VCaP (cell line): ENCODE results near the gene KCNQ1OT1.

Experiments used
- H3K27ac ChIP-seq: fragments of 450-650 bp; 2 replicates; pipeline ENCODE4 v1.5.1; 2017
- TF ChIP-seq, protein P1 (sequence below): fragments of 450-650 bp; conservative IDR thresholded peaks from 2 replicates; pipeline ENCODE4 v1.5.1; 2017; ENCODE audit warnings: mild to moderate bottlenecking, moderate library complexity

The KCNQ1OT1 gene

DNA sequence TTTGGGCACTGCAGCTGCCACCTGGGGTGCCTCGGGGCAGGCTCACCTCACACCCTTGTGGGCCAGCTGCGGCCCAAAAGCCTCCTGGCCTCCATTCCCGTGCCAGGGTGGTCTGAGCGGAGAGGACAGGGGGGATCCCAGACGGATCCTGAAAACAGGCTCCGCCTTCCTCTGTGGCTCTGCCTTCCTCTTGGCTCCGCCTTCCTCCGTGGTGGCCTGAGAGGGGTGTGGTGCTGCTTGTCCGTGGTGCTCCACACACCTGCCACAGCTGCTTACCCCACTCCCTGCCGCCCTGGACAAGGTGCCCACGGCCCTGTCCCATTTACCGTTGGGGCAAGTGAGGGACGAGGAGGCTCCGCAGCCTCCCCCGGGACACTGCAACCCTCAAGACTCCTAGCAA, 23.2 kb upstream of the KCNQ1OT1 start:
- TF ChIP-seq, protein P1, sequence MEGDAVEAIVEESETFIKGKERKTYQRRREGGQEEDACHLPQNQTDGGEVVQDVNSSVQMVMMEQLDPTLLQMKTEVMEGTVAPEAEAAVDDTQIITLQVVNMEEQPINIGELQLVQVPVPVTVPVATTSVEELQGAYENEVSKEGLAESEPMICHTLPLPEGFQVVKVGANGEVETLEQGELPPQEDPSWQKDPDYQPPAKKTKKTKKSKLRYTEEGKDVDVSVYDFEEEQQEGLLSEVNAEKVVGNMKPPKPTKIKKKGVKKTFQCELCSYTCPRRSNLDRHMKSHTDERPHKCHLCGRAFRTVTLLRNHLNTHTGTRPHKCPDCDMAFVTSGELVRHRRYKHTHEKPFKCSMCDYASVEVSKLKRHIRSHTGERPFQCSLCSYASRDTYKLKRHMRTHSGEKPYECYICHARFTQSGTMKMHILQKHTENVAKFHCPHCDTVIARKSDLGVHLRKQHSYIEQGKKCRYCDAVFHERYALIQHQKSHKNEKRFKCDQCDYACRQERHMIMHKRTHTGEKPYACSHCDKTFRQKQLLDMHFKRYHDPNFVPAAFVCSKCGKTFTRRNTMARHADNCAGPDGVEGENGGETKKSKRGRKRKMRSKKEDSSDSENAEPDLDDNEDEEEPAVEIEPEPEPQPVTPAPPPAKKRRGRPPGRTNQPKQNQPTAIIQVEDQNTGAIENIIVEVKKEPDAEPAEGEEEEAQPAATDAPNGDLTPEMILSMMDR, result no peak
- no peak overlapping the region for H3K27ac ChIP-seq

DNA sequence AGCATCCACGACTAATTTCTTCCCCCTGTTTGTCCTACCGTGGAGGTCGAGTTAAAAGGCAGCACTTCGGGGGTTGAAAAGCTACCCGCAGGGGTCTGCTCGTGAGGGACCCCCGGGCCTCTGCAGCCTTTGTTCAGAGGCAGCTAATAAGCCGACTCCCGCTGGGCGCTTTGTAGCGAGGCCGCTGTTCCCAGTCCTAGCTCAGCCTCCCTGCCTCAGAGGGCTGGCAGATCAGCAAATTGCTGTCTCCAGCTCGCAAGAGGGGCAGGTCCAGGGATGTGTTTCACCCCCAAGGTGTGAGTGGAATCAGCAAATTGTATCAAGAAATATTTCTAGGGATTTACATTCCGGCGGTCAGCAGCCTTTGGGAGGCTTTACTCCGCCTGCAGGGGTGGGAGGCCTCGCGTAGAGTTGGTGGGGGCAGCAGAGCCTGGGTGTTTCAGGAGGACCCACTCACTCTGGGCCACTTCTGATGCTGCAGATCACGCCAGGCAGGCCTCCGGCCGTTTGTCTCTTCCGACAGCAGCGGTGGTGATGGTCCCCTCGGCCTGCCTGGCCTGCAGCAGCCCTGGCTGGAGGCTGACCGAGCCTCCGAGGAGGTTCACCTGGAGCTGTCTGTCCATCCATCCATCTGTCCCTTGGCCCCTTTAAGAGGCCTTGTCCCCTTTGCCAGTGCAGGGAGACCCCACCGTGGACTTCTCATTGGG, 21.6 kb upstream of the KCNQ1OT1 start:
- TF ChIP-seq, protein P1, result no peak
- H3K27ac ChIP-seq, result no peak overlapping the region

DNA sequence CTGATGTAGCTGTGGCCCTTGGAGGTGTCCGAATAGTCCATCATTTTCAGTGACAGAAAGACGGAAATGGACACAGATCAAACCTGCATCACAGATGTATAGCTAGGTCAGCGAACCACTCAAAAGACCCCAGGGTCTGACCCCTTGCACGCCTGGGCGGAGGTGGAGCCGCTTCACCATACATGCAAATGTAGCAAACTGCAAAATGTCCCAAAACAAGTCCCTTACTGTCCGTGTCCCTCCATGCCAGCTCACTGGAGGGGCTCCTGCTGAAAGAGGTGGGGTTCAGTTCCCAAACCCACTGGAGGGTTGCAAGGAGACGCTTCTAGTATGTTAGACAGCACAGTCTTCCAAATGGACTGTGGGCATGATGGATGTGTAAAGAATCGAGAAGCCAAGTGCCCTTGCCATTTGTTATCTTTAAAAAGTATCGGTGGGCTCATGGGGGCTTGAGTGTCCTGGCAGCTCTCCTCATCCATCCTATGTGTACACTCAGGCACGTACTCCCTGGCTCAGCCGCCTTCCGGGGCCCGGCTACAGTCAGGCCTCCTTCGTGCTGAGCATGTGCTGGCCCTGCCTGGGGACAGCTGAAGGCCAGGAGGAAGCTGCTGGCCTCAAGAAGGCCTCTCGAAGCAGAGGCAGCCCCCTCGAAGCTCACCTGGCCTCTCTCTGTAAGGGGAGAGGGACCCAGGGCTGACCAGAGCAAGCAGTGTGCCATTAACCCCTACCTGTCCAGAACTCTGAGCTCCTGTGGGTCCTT, 20.2 kb upstream of the KCNQ1OT1 start:
- no peak overlapping the region for H3K27ac ChIP-seq
- TF ChIP-seq, protein P1, result no peak

DNA sequence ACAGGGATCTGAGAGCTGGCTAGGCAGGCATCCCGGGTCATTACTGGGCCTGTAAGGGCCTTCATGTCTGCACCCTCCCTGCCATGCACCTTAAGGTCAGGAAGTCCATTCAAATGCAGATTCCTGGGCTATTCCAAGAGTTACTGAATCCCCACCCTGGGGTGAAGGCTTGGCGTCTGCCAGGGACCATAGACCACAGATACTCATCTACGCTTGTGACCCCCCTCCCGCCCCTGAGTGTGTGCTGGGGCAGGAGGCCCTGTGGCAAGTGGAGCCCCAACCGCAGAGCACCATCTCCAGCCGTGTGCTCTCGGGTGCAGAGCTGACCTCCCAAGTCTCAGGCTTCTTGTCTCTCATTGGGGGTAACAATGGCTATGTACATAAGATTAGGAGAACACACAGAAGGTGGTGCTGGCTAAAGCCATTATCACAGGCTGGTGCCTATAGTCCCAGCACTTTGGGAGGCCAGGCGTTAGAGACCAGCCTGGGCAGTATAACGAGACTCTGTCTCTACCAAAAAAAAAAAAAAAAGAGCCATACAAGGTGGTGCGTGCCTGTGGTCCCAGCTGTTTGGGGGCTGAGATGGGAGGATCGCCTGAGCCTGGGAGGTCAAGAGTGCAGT, 19.1 kb upstream of the KCNQ1OT1 start:
- H3K27ac ChIP-seq, result no peak overlapping the region
- TF ChIP-seq, protein P1, result no peak

DNA sequence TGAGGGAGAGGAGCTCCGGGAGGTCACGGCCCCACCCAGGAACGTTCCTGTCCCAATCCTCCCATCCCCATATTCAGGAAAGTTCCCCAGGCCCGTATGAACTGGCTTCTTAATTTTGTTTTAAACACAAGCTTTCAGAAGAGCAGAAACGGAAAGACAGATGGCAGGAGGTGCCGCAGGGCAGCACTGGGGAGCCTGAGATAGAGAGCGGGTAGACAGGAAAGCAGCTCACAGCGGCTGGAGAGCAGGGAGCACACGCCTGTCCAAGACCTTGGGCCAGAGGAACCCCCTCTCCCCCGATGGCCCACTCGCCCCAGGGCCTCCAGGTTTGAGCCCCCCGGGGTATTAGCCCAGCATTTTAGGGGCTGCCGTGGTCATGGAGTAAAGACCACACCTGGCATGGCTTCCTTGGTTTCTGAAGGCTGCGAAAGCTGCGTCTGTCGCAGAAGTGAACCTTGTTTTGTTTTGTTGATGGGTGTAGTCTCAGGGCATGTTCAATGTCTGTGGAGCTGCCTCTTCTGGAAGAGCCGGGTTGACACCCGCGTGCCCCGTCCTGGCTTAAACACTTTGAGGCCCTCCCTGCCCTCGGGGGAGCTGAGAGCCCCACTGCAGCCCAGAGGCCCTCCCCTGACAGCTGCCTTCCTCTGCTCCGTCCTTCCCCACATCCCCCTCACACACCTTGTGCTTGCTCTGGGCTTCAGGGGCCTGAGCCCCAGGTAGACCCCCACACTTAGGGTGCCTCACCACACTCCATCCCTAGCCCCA, 17.9 kb upstream of the KCNQ1OT1 start:
- no peak overlapping the region for H3K27ac ChIP-seq
- TF ChIP-seq, protein P1, result no peak

DNA sequence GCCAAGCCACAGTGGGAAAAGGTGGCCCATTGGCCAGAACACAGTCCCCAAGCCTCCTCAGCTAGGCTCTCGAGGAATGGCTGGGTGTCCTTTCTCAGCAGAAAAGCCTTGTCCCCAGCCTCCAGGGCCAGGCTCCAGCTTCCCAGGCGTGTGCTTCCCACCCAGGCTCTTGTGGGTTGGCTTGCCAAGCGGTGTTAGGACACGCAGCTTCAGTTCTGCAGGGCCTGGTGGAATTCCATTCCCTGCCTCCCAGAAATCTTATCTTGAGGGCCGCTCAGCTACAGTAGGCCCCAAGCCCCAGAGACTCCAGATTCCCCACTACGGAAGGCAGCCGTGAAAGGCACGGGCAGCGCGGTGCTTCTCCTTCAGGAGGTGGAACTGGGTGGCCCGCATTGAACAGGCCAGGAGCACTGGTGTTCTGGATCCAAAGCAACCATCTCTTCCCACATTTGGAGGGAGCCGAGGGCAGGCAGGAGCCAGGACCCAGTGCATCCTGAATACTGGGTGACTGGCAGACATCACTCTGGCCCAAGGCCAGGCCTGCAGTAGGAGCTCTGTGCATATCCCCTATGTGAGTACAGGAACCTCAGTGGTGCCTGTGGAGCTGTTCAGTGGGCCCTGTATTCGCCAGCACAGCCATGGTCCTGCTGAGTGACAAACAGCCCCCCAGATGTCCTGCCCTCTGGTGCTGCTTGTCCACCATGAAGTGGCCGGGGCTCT, 16.7 kb upstream of the KCNQ1OT1 start:
- TF ChIP-seq, protein P1, result no peak

More for the DNA sequence above, 16.7 kb upstream of the KCNQ1OT1 start:
- H3K27ac ChIP-seq, result no peak overlapping the region
